DMS79 treated with DMSO at 0.1 percent for 48 hours (cell line): ENCODE results near the gene MCM6.

ENCODE experiments used
- DNase-seq: peaks from one replicate; lab custom pipeline; 2025; lab: John Stamatoyannopoulos, UW

Gene MCM6

DNA sequence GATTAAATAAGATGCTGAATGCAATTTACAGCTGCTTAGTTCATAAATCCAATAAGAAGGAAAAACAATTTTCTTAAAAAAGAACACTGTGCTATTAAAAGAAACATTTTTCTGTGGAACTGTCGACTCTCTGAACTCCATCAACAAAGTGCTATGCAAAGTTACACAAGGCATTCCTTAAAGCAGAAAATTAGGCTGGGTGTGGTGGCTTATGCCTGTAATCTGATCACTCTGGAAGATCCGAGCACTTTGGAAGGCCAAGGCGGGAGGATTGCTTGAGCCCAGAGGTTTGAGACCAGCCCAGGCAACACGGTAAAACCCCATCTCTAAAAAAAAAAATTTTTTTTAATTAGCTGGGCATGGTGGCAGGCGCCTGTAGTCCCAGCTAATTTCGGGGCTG is 13.0 kb downstream of the MCM6 start:
- no peak for DNase-seq

DNA sequence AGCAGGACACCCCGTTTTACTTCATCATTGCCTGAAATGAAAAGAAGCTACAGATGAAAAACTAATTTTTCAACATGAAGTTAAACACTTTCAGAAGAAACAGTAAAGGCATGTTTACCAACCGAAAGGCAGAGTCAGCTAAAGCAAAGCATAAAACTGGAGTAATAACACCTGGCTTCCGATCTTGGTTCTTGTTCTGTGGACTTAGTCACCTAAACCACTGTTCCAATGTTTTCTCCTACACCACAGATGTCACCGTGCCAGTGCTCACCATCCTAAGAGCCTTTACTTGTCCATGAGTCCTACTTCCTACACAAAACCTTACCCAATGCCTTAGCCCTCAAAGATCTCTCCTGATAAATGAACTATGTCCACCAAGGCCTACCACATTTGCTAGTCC is 13.5 kb downstream of the MCM6 start:
- DNase-seq = no peak

DNA sequence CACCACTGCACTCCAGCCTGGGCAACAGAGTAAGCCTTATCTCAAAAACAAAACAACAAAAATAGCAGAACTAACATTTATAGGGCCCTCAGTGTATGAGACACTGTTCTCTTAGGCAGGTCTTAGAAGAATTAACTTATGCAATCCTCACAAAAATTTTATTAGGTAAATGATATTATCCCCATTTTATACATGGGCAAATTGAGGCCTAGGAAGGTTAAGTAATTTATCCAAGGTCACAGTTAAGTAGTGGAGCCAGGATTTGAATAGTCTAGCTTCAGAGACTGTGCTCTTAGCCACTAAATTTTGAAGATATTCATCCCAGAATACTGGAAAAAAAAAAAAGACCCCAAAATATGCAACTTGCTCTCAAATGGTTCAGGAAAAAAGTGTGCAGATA is 22.8 kb downstream of the MCM6 start:
- no peak for DNase-seq

DNA sequence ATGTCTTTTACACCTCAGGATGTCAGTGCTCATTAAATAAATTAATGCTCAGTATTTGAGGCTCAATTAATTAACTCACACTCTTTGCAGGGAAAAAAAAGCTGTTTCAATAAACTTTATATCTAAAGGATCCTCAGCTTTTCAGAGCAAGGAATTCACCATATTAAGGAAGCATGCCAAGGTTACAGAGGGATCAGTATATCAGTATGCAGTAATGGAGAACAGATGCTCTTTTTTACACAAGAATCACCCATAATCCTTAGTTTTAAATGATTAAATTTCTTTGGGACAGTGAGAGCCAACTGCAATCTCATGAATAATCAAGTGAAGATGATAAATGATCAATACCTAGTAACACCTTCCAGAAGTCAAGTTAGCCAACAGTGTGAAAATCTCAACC is 24.4 kb downstream of the MCM6 start:
- no peak for DNase-seq

DNA sequence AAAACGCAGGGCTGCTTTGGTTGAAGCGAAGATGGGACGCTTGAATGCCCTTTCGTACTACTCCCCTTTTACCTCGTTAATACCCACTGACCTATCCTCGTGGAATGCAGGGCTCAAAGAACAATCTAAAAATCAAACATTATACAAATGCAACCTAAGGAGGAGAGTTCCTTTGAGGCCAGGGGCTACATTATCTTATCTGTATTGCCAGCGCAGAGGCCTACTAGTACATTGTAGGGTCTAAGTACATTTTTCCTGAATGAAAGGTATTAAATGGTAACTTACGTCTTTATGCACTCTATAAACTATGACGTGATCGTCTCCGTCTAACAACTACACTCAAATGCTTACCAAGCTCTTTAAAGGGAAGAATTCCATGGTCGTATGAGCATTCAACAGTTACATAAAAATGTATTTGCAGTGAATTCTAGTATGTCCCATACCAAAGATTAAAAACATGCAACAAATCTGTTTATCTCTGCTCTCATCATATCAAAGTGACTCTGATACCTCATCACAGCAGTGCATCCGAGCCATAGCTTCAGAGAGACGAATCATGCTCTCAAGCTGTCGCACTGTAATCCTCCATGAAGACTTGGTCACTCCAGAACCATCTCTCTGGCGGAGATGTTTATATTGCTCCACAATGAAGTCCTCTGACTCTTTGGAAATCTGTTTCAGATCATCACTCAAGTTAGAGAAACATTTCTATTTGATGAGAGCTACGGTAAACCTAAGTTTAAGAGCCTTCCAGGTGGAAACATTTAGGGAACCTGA is 25.2 kb downstream of the MCM6 start:
- DNase-seq = no peak

DNA sequence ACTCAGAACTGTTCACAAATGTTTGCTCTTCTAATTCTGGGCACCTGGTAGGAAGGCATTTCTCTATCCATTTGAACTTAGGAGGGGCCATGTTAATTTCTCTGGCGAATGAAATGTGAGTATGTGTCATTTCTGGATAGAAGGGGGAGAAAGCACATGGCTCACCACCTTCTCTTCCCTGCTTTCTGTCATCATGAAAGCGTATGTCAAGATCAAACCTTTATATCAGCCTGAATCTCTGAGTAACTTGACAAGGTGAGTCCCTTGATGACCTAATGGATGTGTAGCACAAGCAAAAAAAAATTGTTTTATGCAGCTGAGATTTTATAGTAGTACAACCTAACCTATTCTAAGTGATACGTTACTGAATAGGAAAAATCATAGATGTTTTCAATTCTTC is 27.2 kb downstream of the MCM6 start:
- no peak for DNase-seq

DNA sequence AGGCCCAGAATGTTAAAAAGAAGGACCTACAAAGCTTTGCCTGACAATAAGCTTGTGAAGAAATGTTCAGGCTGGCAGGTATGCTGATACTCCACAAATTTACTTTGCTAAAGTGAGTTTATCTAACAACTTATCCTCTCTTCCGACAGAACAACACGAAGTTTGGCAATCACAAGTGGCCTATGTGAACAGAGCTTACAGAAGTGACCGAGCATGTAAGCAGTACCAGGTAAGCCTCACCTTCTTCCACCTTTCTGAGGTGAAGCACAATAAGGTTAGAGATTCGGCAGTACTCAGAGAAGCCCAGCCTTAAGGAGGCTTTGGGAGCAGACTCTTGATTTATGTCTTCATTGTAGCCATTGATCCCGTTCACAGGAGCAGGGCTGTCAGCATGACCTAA is 30.2 kb downstream of the MCM6 start:
- DNase-seq = no peak

DNA sequence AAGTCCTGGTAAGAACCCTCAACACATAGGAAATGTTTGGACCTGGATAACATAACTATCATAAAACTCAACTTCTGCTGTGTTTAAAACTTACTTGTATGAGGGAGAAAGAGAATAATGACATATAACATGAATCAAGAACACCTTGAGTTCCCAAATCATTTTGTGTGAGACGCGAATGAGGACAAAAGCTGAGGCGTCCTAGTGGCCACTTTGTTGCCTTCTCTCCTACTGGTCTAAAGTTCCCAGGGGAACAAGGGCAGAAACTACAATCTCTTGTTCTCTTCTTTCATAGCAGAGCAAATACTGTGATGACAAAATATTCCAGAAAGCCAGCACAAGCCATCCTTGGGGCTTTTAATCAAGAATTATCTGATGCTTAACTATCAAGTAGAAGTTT is 31.0 kb downstream of the MCM6 start:
- no peak for DNase-seq

DNA sequence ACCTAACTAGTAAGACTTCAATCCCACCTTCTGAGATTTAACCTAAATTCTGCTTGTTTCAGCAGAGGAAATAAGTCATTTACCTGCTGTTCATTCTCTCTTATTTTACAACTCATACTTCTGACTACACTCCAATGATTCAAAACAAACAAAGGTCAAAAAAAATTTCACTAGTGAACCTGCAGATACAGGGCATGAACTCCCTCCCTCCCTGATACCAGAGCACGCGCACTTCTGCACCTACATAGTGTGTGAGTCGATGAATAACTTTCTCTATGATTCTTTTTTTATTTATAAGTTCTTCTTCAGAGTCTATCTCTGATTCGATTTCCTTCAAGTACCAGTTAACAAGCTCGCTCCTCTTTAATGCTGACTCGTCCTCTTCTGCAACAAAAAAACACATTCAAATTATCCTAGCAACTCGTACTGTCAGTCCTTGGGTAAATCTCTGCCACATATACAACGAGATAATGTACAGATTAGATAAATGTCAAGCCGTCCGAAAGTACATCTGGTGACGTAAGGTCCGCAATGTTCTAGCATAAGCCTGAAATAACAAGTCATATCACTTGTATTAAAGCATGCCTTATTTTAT is 31.8 kb downstream of the MCM6 start:
- no peak for DNase-seq

DNA sequence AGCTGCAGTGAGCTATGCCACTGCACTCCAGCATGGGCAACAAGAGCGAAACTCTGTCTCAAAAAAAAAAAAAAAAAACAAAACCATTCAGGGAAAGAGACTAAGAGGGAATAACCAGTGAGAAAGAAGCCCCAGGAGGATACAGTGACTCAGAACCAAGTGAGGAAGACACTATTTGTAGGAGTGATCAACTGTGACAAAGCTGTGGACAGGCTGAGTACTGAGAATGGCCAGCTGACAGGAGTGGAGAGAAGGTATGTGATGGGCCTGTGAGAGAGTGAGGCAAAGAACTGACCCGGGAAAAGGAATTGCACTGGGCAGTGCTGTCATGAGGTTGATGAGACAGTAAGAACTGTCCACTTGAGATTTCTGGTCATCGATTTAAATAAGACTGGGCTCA is 32.6 kb downstream of the MCM6 start:
- no peak for DNase-seq

DNA sequence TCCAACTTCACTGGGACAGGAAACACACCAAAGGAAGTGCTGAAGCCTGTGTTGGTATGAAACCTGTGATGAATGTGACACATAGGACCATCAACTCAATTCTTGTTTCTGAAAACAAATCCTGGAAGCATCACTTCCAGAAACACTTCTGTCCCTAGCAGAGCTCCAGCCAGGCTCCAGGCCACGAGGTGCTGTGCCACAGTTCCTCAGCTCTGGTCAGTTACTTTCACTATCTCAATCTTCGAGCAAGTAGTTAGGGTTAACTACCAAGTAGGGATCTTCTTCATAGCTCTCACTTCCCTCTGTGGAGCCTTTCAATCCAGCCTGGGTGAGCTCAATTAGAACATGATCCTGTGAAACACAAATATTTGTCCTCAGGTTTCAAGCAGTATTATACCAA is 35.6 kb downstream of the MCM6 start:
- DNase-seq = no peak

DNA sequence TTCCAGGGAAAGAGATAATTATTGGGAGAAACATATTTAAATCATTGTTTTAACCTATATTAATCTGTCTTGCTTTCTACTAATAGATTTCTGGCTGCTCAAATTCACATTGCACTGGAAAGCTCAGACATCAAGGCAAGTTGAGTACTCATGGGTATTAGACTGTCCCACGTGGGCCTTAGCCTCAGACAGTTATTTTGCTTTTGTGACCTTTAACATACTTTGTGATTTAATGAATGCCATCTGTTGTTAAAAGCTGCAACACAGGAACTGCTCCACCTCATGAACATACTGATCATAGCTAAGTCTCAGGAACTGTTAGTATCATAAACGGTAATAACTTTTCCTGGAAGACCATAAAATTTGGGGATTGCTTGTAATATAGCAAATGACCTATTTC is 36.5 kb downstream of the MCM6 start:
- DNase-seq = no peak

DNA sequence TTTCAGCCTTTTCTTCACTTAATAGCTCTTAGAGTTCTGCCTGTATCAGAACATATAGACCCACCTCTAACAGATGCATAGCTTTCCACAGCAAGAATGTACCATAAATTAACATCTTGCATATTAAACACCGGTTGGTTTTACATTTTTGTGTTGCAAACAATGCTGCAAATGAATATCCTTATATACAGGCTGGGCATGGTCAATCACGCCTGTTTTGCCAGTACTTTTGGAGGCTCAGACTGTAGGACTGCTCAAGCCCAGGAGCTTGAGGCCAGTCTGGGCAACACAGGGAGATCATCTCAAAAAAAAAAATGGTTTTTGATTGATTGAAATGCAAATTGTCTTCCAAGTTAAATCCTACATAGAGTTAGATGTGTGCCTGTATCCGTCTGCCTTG is 37.7 kb downstream of the MCM6 start:
- no peak for DNase-seq

DNA sequence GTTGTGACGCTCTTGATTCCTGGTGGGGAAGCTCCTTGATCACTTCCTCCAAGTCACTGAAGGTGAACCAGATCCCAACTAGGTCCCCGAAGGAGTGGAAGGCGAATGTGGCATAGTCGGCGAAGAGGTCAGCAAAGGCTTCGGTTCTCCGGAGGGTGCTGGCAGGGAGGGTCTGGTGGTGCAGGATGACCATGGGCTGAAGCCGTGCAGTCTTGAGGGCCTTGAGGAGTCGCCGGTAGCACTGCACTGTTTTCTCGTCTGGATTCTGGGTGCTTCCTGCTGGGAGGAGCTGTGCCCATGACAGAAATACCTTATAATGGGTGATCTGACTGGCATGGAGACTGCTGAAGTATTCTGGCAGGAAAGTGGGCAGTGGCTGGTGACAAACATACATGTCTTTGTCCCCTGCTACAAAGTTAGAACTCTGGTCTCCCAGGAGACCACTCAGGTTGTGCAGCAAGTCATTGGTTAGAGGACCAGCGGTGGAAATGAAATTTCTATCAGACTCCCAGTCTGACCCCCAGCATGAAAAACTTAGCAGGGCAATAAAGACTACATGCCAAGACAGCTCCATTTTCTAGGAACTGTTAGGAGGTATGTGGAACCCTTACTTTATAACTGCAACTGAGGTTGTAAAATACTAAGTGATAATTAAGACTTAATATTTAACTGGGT is 39.5 kb downstream of the MCM6 start, which contains the start of gene LCT:
Gene LCT (minus strand): TSS at position 589 of the 675 bp plus-strand sequence. CDS start 15 bp downstream, at position 574.
- DNase-seq = no peak

DNA sequence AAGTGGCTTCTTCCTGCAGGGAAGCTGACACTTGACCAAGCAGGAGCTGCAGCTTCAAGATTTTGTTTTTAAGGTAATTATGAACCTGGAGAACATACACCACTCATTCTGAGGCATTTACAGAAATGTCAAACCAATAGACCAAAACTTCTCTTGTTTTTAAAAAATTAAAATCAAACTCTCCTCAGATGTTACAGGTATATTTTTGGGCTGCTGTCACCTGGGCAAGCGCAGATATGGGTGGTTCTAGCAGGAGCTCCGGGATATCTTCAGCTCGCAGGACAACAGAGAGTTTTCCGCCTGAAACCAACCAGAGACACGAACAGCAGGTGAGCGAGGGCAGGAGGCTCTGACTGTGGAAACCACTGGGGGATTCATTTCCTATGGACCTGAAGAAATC is 43.4 kb downstream of the MCM6 start:
- no peak for DNase-seq

DNA sequence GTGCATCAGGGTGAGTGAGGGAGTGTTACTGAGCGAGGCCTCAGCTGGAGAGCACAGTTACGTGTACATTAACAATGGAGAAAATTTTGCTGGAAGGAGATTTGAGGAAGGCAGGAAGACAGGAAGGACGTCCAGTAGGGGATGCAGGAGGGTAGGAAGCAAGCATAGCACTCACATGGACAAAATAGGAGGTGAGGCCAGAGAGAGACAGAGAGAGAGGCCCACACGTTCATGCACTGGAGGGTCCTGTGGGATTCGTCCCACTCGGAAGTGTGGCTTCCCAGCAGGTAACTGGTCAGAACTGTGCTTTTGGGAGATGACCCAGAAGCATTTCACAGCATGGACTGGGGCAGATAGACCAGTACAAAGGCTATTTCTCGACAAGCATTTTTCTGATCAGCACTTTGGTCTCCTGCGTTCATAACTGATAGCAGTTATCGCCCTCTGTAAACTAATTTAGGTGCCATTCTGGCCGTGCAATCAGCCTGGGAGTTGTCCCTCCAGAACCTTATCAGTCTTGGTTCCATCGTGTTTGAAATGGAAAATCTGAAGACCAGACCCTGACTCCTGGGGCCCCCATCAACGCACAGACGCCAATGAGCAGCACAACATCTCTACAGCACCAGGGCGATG is 44.9 kb downstream of the MCM6 start:
- DNase-seq = no peak

DNA sequence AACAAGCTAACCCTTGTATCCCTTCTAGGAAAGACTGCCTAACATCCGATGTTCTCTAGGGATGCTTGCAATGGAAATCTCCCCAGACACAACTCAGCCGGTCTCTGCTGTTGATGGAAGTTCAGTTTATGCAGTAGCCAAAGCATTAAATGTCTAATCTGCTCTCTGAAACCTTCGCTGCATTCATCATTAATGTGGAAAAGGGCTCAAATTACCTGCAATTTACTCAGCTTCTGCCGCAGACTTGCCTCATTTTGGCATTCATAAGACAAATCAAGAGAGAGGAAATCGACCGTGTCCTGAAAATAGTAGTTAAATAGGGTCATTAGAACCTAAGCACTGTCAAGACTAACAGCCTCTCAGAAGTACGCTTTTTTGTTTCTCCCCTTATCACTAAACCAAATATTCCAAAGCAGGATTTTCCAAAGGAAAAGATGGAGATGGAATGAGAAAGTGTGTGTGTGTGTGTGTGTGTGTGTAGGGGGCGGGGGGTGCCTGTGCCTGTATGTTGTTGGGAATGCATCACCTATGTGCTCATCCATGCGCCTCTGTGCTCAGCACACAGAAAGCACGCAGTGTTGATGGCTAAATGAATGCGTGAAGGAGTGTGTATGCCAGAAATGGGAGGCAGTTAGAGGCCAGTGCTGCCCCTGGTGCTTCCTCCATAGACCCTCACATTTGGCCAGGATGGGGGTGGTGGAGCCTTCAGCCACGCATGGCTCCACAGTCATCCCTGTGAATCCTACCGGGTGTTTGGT is 46.7 kb downstream of the MCM6 start:
- DNase-seq = peak; percentile 93

DNA sequence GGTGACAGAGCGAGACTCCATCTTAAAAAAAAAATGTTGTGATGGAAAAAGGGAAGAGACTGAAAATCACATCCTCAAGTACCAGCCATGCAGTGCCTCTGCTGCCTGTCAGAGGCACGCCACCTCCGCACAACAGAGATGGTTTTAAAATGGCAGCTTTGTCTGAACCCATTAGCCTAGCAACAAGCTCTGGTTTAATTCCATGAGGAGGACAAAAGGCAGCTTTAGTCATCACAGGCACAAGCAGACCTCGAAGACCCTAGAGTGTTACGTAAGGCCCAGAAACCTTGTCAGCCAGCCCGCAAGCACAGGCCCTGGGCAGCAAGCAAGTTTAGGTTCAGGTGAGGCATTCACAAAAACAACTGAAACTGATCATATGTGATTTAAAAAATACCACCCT is 49.7 kb downstream of the MCM6 start:
- no peak for DNase-seq

DNA sequence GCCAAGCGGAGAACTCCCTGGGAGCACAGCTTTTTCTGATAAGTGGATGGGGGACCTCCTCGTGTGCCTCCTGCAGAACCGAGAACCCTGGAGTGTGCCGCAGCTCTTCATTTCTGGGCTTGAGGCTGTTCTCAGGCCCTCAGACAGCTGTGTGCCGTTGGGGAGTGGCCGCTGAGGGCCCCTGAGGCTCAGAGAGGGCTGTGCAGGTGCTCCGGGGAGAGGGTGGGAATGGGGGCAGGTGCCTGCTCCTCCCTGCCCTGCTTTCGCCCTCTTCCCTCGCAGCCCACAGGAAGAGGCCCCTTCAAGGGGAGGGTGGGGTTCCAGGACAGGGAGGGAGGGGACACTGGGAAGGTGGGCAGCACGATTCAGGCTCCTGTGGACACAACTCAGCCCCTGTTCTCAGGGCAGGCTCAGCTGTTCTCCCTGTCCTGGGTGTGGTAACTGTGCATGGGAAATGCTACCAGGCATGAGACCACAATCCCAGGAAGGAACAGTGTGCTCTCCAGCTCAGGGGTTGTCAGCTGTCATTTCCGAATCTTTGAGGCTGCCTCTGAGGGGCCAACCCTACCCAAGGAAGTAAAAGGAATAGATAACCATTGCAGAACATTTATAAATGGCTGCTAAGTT is 50.6 kb downstream of the MCM6 start:
- peak; percentile 61 for DNase-seq

DNA sequence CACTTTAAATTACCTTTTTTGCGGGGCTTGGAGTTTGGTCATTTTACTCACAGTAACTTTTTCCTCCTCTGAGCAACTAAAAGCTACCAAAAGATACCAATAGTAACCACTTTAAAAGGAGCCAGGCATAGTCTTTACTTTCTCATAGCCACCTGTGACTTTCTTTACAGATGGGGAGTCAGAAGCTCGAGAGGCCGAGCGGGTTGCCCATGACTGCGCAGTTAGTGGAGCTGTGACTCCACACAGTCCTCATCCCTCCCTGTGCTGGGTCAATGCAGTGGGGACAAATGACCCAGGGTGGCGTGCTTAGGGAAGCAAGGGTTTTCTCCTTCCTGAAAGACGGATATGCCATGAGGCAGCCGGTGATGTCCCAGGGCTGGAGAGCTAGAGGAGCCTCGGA is 51.1 kb downstream of the MCM6 start:
- no peak for DNase-seq

DNA sequence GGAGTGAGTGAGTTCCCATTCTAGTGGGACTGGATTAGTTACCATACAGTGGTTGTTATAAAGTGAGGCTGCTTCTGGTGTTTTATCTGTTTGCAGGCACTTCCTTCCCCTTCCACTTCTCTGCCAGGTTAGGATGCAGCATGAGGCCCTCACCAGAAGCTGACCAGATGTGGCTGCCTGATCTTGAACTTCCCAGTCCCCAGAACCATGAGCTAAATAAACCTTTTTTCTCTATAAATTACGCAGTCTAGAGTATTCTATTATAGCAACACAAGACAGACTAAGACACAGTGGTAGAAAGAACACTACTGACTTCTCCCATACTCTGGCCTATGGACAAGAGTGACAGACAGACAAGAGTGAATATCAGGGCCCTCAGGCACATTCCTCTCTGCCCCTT is 53.4 kb downstream of the MCM6 start:
- DNase-seq = no peak

DNA sequence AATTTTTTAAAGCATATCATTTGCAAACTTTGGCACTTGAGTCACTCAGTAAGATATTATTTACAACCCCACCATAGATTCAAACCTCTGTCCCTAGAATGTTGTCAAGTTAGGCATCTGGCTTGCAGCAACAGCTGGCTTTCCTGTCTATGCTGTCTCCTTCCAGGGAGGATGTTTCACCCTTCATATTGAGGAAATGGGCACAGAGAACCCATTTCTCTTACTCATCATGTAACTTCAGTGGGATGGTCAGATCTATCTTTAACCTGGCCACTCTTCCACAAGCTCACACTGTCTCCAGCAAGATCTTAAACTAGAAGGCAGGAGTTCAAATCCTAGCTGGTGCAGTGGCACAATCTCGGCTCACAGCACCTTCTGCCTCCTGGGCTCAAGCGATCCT is 55.1 kb downstream of the MCM6 start:
- no peak for DNase-seq
